ENCODE measurements around the gene DCTN4. TPM values are rescaled to one million over a fixed set of nuclear protein-coding genes. Genes with fewer than 3 reads are reported as not detected.

DCTN4 gene
- total RNA-seq, result 44.4 and 55.1 TPM in 2 replicates

DNA sequence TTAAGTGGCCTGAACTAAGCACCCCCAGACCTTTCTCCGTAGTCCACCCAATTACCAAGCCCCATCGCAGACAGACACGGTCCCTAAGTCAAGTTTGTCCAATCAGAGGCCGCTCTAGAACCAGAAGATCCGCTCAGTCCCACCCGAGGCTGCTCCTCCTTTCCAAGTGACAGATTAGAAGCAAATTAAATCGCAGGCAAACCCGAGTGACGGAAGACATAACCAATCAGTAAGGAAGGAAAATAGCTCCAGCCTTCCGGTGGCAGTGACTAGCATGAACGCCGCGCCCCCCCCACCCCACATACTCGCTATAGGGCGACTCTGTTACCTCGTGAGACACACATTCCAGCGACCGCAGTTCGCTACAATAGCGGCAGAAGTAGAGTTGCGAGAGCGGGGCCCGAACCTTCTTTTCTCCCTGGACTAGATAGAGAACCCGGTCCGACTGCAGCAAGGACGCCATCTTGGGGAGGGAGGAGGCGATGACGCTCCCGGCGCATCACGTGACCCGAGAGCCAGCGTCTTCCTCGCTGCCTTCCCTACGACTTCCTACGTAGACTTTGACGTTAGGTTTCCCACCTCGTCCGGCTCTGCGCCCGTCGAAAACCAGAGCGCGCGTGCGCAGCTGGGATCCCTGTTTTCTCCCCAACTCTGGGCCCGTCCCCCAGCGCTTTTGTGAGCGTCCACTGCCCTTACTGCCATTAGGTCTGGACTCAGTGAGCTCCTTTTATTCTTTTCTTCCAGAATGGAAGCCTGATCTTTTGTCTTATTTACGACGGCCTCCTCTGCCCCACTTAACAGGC, at the start of gene DCTN4:
Gene DCTN4 (minus strand): TSS at position 487 of the 803 bp plus-strand sequence. CDS start 24 bp downstream, at position 463.

DNA sequence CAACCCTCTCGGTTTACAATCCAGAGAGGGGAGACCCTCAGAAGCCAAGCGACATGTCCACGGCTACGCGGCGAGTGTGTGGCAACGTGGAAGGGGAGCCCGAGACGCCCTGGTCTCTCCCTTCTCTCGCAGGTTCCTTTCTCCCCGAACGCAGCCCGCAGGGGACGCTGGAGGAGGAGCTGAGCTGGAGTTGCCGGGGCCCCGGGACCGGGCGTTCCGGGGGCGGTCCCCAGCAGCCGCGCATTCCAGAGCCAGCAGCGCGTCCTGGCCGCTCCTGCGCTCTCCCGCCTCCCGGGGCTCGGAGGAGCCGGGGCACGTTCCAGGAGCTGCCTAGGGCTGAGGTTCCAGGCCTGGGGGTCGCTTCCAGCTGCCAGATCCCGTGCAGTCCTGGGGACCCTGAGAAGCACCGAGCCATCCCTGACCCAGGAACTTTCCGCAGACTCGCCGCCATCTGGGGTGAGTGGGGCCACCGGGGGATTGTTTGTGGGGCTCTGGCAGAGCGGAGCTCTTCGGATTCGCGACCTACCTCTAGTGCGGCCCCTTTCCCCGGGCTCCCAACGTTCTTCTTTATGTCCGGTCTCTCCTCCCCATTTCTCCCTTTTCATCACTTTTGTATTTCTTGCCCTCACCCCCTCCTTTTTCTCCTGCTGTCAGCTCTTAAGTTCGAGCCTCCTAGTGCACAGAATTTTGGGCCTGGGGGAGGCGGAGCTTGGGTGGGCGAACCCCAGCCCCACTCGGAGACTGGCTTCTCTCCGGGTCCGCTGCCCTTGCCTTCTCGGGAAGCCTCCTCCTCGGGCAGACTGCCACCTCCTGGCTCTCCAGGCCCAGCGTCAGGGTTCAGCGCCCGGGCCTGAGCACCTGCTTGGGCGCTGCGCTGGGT, 19.9 kb upstream of the DCTN4 start, which contains the start of gene SMIM3:
Gene SMIM3 (plus strand): TSS at position 241 of the 880 bp plus-strand sequence. CDS start 16,684 bp downstream, outside the sequence.

DNA sequence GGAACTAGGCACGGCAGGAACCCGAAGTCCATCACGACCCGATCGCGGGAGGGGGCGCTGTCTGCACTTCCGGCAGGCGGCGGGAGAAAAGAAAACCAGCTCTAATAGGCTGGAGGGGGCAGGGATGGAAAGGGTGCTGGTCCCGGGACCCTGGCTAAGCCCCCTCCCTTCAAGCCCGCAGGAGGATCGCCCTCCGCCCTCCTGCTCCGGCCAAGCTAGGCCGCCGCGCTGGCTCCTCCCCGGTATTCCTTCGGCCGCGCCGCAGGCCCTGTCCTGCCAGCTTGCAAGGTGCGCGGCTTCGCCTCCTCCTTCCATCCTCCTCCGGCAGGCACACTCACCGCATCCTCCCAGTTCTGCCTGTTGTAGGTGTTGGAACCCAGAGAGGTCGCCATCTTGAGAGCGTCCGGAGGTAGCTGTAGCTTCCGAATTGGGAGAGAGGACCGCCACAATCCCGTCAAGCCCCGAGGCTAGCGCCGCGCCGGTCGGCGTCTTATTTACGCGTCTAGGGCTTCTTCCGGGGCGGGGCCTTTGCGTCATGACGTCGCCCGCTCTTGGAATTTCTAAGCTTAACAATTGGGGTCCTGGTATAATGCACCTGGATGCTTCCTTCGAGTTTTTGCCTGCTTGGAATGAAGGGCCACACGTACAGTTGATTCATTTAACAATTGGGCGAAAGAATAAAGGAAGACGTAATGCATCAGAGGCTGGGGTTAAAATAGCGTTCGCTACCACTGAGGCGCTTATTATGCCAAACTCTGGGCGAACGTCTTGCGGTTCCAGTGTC, 58.0 kb downstream of the DCTN4 start, which contains the start of gene RBM22:
Gene RBM22 (minus strand): TSS at position 469 of the 784 bp plus-strand sequence. CDS start 77 bp downstream, at position 392.

DNA sequence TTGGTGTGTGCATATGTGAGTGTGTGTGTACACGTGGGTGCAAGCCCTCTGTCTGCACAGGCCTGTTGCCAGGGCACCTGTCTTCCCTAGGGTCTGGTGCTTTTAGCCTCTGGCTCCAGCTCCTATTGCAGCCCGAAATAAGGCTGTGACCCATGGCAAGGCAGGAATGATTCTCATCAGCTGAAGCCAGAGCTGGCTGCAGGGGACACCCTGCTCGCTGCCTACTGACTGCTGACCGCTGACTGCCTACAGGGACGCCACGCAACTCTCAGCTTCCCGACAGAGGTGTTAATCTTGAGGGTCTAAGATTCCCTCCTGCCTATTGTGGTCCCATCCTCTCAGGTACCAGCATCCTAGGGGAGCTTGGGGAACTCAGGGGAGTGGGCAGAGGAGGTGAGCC, 97.7 kb downstream of the DCTN4 start, which contains the start of gene MYOZ3:
Gene MYOZ3 (plus strand): TSS at position 166 of the 400 bp plus-strand sequence. CDS start 1,691 bp downstream, outside the sequence.

Other genes starting within 250 kb of the DCTN4 start
- 4.6 and 7.6 TPM in 2 replicates for gene SYNPO, start 118.4 kb downstream of the DCTN4 start, total RNA-seq
- not detected in 2 replicates for gene MYOZ3, start 97.8 kb downstream of the DCTN4 start, total RNA-seq
- 21.8 and 30.0 TPM in 2 replicates for gene RBM22, start 58.0 kb downstream of the DCTN4 start, total RNA-seq
- 69.5 and 70.7 TPM in 2 replicates for gene SMIM3, start 19.7 kb upstream of the DCTN4 start, total RNA-seq
- not detected in 2 replicates for gene IRGM, start 87.5 kb upstream of the DCTN4 start, total RNA-seq
- gene ZNF300, start 146.0 kb upstream of the DCTN4 start, total RNA-seq, result 3.2 and 5.7 TPM in 2 replicates